H1 (cell line): Measurements from ENCODE around the gene MRPS27. TPM values are rescaled to one million over a fixed set of nuclear protein-coding genes. Genes with fewer than 3 reads are reported as not detected.

Experiments used
- CTCF ChIA-PET: fragments of 300-600 bp; sonication (Branson Sonifier 250); formaldehyde crosslinking; loops from one replicate; lab custom pipeline; 2021; ENCODE audit not compliant: partially characterized antibody; lab: Charles Lee
- POLR2A ChIA-PET: fragments of 300-600 bp; sonication (Branson Sonifier 250); formaldehyde crosslinking; loops from one replicate; lab custom pipeline; 2021; ENCODE audit warnings: inconsistent platforms; ENCODE audit not compliant: partially characterized antibody; lab: Charles Lee
- DNase-seq, 2 experiments: peaks; one replicate each; pipeline versions ENCODE4 v3.0.0 to v3.0.0-alpha.2; 2010 to 2022; ENCODE audit warnings: low spot score in 2 of 2, low read depth in 1 of 2, mixed read lengths in 1 of 2
- FAIRE-seq: peaks from 2 replicates; lab custom pipeline; 2011; peaks lifted over from hg19 to GRCh38; lab: Jason Lieb, UNC
- H2AFZ ChIP-seq: 2 replicates; pipeline ENCODE4 v1.8.1; 2012; ENCODE audit warnings: low read length, inconsistent platforms
- H2AK5ac ChIP-seq: 2 replicates; pipeline ENCODE4 v1.6.1; 2013; ENCODE audit warnings: low read depth, low read length
- H2BK120ac ChIP-seq: replicated peaks from 2 replicates; pipeline ENCODE3; 2013; ENCODE audit warnings: low read depth, low read length, inconsistent platforms
- H2BK12ac ChIP-seq: 2 replicates; pipeline ENCODE4 v1.6.1; 2013; ENCODE audit warnings: low read depth, low read length
- H2BK15ac ChIP-seq: 2 replicates; pipeline ENCODE4 v1.6.1; 2013; ENCODE audit warnings: low read length
- H2BK20ac ChIP-seq: 2 replicates; pipeline ENCODE4 v1.6.1; 2013; ENCODE audit warnings: low read length
- H2BK5ac ChIP-seq: 2 replicates; pipeline ENCODE4 v1.6.1; 2013; ENCODE audit warnings: low read depth, low read length
- H3K14ac ChIP-seq: 2 replicates; pipeline ENCODE4 v1.6.1; 2013; ENCODE audit warnings: inconsistent platforms; ENCODE audit not compliant: insufficient read length
- H3K18ac ChIP-seq: 2 replicates; pipeline ENCODE4 v1.6.1; 2013; ENCODE audit warnings: low read length; ENCODE audit errors: extremely low read depth
- H3K23ac ChIP-seq: 2 replicates; pipeline ENCODE4 v1.6.1; 2013; ENCODE audit warnings: inconsistent platforms; ENCODE audit not compliant: insufficient read length
- H3K23me2 ChIP-seq: 2 replicates; pipeline ENCODE4 v1.6.1; 2013; ENCODE audit warnings: low read depth, low read length
- H3K27ac ChIP-seq: 2 replicates; pipeline ENCODE4 v1.6.1; 2011; ENCODE audit warnings: low read depth, low read length, inconsistent platforms
- H3K27me3 ChIP-seq, 4 experiments: replicated peaks in 1 of 4; 1 replicate in 1 of 4; 2 replicates in 3 of 4; pipeline versions ENCODE4 v1.6.1 to v1.8.1; 2011 to 2013; ENCODE audit warnings: low read length in 3 of 4, mild to moderate bottlenecking in 3 of 4, inconsistent platforms in 2 of 4, mixed read lengths in 2 of 4, moderate library complexity in 1 of 4; ENCODE audit not compliant: control insufficient read depth in 3 of 4, insufficient read depth in 3 of 4; ENCODE audit errors: extremely low read depth in 1 of 4
- H3K36me3 ChIP-seq, 4 experiments: 2 replicates each; pipeline versions ENCODE4 v1.6.1 to v1.8.1; 2011 to 2013; ENCODE audit warnings: mild to moderate bottlenecking in 4 of 4, low read length in 3 of 4, moderate library complexity in 2 of 4, control low read depth in 1 of 4, inconsistent platforms in 1 of 4; ENCODE audit not compliant: insufficient read depth in 4 of 4, control insufficient read depth in 2 of 4
- H3K4ac ChIP-seq: replicated peaks from 2 replicates; pipeline ENCODE3; 2013; ENCODE audit warnings: low read length, low read depth, mixed read lengths, inconsistent platforms; ENCODE audit not compliant: insufficient read length
- H3K4me1 ChIP-seq, 4 experiments: replicated peaks in 1 of 4; 1 replicate in 1 of 4; 2 replicates in 3 of 4; pipeline versions ENCODE4 v1.6.1 to v1.8.1; 2011 to 2013; ENCODE audit warnings: low read length in 3 of 4, inconsistent platforms in 2 of 4, mixed read lengths in 1 of 4; ENCODE audit not compliant: insufficient read depth in 4 of 4, control insufficient read depth in 3 of 4
- H3K4me2 ChIP-seq, 2 experiments: 2 replicates each; pipeline versions ENCODE4 v1.6.1 to v1.8.1; 2011 to 2013; ENCODE audit warnings: low read depth in 2 of 2, low read length in 2 of 2, control low read depth in 1 of 2, inconsistent platforms in 1 of 2, mild to moderate bottlenecking in 1 of 2; ENCODE audit not compliant: insufficient read depth in 1 of 2
- H3K4me3 ChIP-seq, 4 experiments: fragments of 200-600, 300-600 bp in 1 of 4; sonication (generic), shearing (Covaris generic), sonication (Bioruptor Twin) in 1 of 4; 2 replicates each; pipeline versions ENCODE4 v1.5.1 to v1.8.1; 2011 to 2016; ENCODE audit warnings: low read length in 4 of 4, low read depth in 3 of 4, control low read depth in 2 of 4, inconsistent platforms in 2 of 4, mild to moderate bottlenecking in 2 of 4, mixed read lengths in 1 of 4, moderate library complexity in 1 of 4; ENCODE audit not compliant: insufficient read depth in 2 of 4; ENCODE audit errors: extremely low read depth in 1 of 4
- H3K56ac ChIP-seq: replicated peaks from 2 replicates; pipeline ENCODE3; 2013; ENCODE audit warnings: low read depth, mild to moderate bottlenecking, mixed read lengths, low read length, inconsistent platforms; ENCODE audit not compliant: insufficient read length
- H3K79me1 ChIP-seq: 2 replicates; pipeline ENCODE4 v1.6.1; 2013; ENCODE audit warnings: low read depth, low read length, control low read depth
- H3K79me2 ChIP-seq, 2 experiments: 2 replicates each; pipeline versions ENCODE4 v1.6.1 to v1.8.1; 2012 to 2013; ENCODE audit warnings: low read length in 2 of 2, mild to moderate bottlenecking in 2 of 2, inconsistent platforms in 1 of 2; ENCODE audit not compliant: insufficient read depth in 2 of 2, control insufficient read depth in 1 of 2
- H3K9ac ChIP-seq, 4 experiments: replicated peaks in 1 of 4; 1 replicate in 1 of 4; 2 replicates in 3 of 4; pipeline versions ENCODE4 v1.6.1 to v1.8.1; 2011 to 2013; ENCODE audit warnings: low read depth in 3 of 4, low read length in 3 of 4, control low read depth in 2 of 4, mild to moderate bottlenecking in 2 of 4, moderate library complexity in 2 of 4, inconsistent platforms in 1 of 4; ENCODE audit errors: extremely low read depth in 1 of 4
- H3K9me3 ChIP-seq, 2 experiments: 2 replicates each; pipeline versions ENCODE4 v1.6.1 to v1.8.1; 2012 to 2013; ENCODE audit warnings: mild to moderate bottlenecking in 2 of 2, moderate library complexity in 2 of 2, control low read depth in 1 of 2, inconsistent platforms in 1 of 2, low read depth in 1 of 2, low read length in 1 of 2, mixed read lengths in 1 of 2; ENCODE audit not compliant: insufficient read depth in 2 of 2
- H4K20me1 ChIP-seq, 2 experiments: replicated peaks in 1 of 2; 2 replicates each; pipeline versions ENCODE3 to v1.8.1; 2011 to 2013; ENCODE audit warnings: inconsistent platforms in 2 of 2, low read length in 2 of 2, mild to moderate bottlenecking in 1 of 2; ENCODE audit not compliant: insufficient read depth in 2 of 2, control insufficient read depth in 1 of 2
- H4K5ac ChIP-seq: 2 replicates; pipeline ENCODE4 v1.6.1; 2013; ENCODE audit warnings: low read length, low read depth, mixed read lengths, inconsistent platforms; ENCODE audit not compliant: insufficient read length
- H4K8ac ChIP-seq: 2 replicates; pipeline ENCODE4 v1.8.0; 2013; ENCODE audit warnings: mild to moderate bottlenecking, moderate library complexity, low read length, inconsistent platforms; ENCODE audit not compliant: insufficient read depth; ENCODE audit errors: extremely low read depth
- H4K91ac ChIP-seq: replicated peaks from 2 replicates; pipeline ENCODE3; 2013; ENCODE audit warnings: low read length, mixed read lengths, inconsistent platforms; ENCODE audit not compliant: insufficient read length
- CTBP2 ChIP-seq: IDR thresholded peaks from 2 replicates; pipeline ENCODE4 v1.7.0; 2011; ENCODE audit warnings: borderline replicate concordance, mild to moderate bottlenecking, moderate library complexity, mixed read lengths, low read length; ENCODE audit not compliant: insufficient read depth, insufficient read length
- EZH2 ChIP-seq: fragments of 200-600 bp; sonication (generic); IDR thresholded peaks from 2 replicates; pipeline ENCODE4 v1.7.1; 2012; ENCODE audit warnings: low read depth, mild to moderate bottlenecking, moderate library complexity, low read length, inconsistent platforms; ENCODE audit not compliant: severe bottlenecking
- POLR2AphosphoS5 ChIP-seq: IDR thresholded peaks from 2 replicates; pipeline ENCODE4 v1.6.1; 2011; ENCODE audit warnings: low read depth, low read length
- POU5F1 ChIP-seq: IDR thresholded peaks from 2 replicates; pipeline ENCODE4 v1.6.1; 2011; ENCODE audit warnings: low read depth, mild to moderate bottlenecking, low read length, moderate library complexity
- SP2 ChIP-seq: IDR thresholded peaks from 2 replicates; pipeline ENCODE4 v1.6.1; 2012; ENCODE audit warnings: mild to moderate bottlenecking, low read length, inconsistent platforms
- SUZ12 ChIP-seq: fragments of 200-600 bp; sonication (generic); IDR thresholded peaks from 2 replicates; pipeline ENCODE4 v1.6.1; 2012; ENCODE audit warnings: mild to moderate bottlenecking, inconsistent platforms, low read length, moderate library complexity, mixed read lengths
- TBP ChIP-seq: IDR thresholded peaks from 2 replicates; pipeline ENCODE4 v1.6.1; 2011; ENCODE audit warnings: low read depth, low read length, improper control_type of control experiment
- ZNF274 ChIP-seq: IDR thresholded peaks from 2 replicates; pipeline ENCODE4 v1.7.0; 2012; ENCODE audit warnings: low read length, borderline replicate concordance; ENCODE audit errors: extremely low read depth
- WGBS, 2 experiments: shearing (Covaris generic) in 1 of 2; methylation state at CpG; one replicate each; pipeline versions ENCODE4 v1.1.6 to v1.1.7; 2013 to 2015; ENCODE audit warnings: low lambda C conversion rate in 2 of 2, mixed read lengths in 2 of 2, inconsistent platforms in 1 of 2, low coverage in 1 of 2, missing lambda C conversion rate in 1 of 2; ENCODE audit not compliant: insufficient replicate concordance in 2 of 2, insufficient coverage in 1 of 2, insufficient read length in 1 of 2; ENCODE audit errors: extremely low coverage in 1 of 2, missing lambda C conversion rate in 1 of 2; 5-methylcytosine and 5-hydroxymethylcytosine counted together
- polyA plus RNA-seq, 7 experiments: library from polyadenylated mRNA; depleted of rRNA in 3 of 7; stranded (reverse) in 5 of 7; unstranded in 2 of 7; fragments of >200 nt in 5 of 7; fragments of 200-250 nt in 2 of 7; gene quantifications; 1 replicate in 5 of 7; 2 replicates in 1 of 7; 4 replicates in 1 of 7; pipeline versions ENCODE4 v1.2.1 to v1.2.3, GENCODE V29; 2011 to 2013; ENCODE audit warnings: missing spikeins in 2 of 7, mixed read lengths in 2 of 7
- total RNA-seq: library from RNA; stranded (reverse); fragmentation: NEBNext Ultra II Directional; extraction: Animal tissue kit (Norgen Biotek cat#: 25700); gene quantifications from 2 replicates; pipeline ENCODE4 v1.2.1, GENCODE V29; 2021

MRPS27 gene
- total and polyA plus RNA-seq, 2 of the 8 experiments (the other 6 are each of a cell fraction or from before 2014, with no cell fraction given): 93.2 to 102 TPM

- no peak overlapping the region for H2AK5ac ChIP-seq
Observed at GRCh38 chr5:72346398-72346797, 26.4 kb upstream of the MRPS27 start.

More at GRCh38 chr5:72346398-72346797, 26.4 kb upstream of the MRPS27 start:
- Histone ChIP-seq H3K27ac (no peak overlapping the region), H2BK20ac (no peak overlapping the region), H3K4ac (no peak overlapping the region), H3K4me3 (no peak overlapping the region), H3K23me2 (no peaks in the 10 kb centered on the region), H3K9me3 (no peaks in the 10 kb centered on the region), H3K23ac (no peak overlapping the region), H4K20me1 (no peaks in the 10 kb centered on the region), H2BK5ac (no peak overlapping the region), H3K14ac (no peak overlapping the region), H2AFZ (no peak overlapping the region), H3K18ac (no peak overlapping the region), H3K56ac (no peak overlapping the region), H3K79me1 (no peaks in the 10 kb centered on the region), H2BK12ac (no peak overlapping the region), H3K9ac (no peak overlapping the region), H2BK120ac (no peak overlapping the region), H4K8ac (no peak overlapping the region), H3K27me3 (no peaks in the 10 kb centered on the region), H3K4me1 (peaks cover 0 to 3% (median 0%) of the 10 kb centered on the region in 4 experiments; a peak in 1 of 7 replicates), H4K5ac (no peak overlapping the region), H4K91ac (no peak overlapping the region), H2BK15ac (no peak overlapping the region), H3K79me2 (no peaks in the 10 kb centered on the region), H3K36me3 (peaks cover 0 to 5% (median 2%) of the 10 kb centered on the region in 4 experiments; a peak in 5 of 8 replicates), H3K4me2 (no peak overlapping the region)
- WGBS, 2 experiments: 90% methylated on average over 2 of the region's 2 CpGs; no CpG with 5 or more reads in 1 of the 2 experiments
- no peak for DNase-seq
- POLR2A ChIA-PET: no interaction called here
- FAIRE-seq: no peak
- CTCF ChIA-PET: no interaction called here
- TF ChIP-seq TBP: no peak
- TF ChIP-seq CTBP2: no peak
- no peak for TF ChIP-seq SUZ12
- TF ChIP-seq SP2: no peak
- TF ChIP-seq ZNF274: no peak
- TF ChIP-seq EZH2: no peak
- TF ChIP-seq POU5F1: no peak
- TF ChIP-seq POLR2AphosphoS5: no peak
